AG10803 (cell line): ENCODE measurements around the gene NCKAP5.
A peak's percentile ranks its signal among the peaks of the same experiment; 100 is the strongest.

Experiments used
- DNase-seq: peaks from one replicate; pipeline ENCODE4 v3.0.0; 2010; ENCODE audit warnings: low read depth
- H3K4me3 ChIP-seq: 2 replicates; pipeline ENCODE4 v1.5.1; 2011; ENCODE audit warnings: mild to moderate bottlenecking, low read length, control low read depth
- CTCF ChIP-seq: conservative IDR thresholded peaks from 2 replicates; pipeline ENCODE4 v1.5.1; 2011; ENCODE audit warnings: mild to moderate bottlenecking, low read length, control low read depth, inconsistent platforms

Gene NCKAP5

GRCh38 chr2:133420788-133421187 is 147.5 kb downstream of the NCKAP5 start:
- DNase-seq = no peak
- no peak overlapping the region for H3K4me3 ChIP-seq
- no peak for TF ChIP-seq CTCF

- TF ChIP-seq CTCF = no peak
- DNase-seq = no peak
These were observed 149.6 kb downstream of the NCKAP5 start for GRCh38 chr2:133418671-133419070.

GRCh38 chr2:133418021-133418420 is 150.2 kb downstream of the NCKAP5 start:
- H3K4me3 ChIP-seq = no peak overlapping the region
- DNase-seq = no peak
- no peak for TF ChIP-seq CTCF

More at GRCh38 chr2:133418671-133419070, 149.6 kb downstream of the NCKAP5 start:
- H3K4me3 ChIP-seq = no peak overlapping the region

- no peak for DNase-seq
- no peak for TF ChIP-seq CTCF
- no peak overlapping the region for H3K4me3 ChIP-seq
These were observed 150.8 kb downstream of the NCKAP5 start for GRCh38 chr2:133417415-133417814.

GRCh38 chr2:133416736-133417135 is 151.5 kb downstream of the NCKAP5 start:
- DNase-seq = peak; percentile 23
- H3K4me3 ChIP-seq = no peak overlapping the region
- TF ChIP-seq CTCF = no peak

- no peak for TF ChIP-seq CTCF
- DNase-seq = no peak
- no peak overlapping the region for H3K4me3 ChIP-seq
These were observed 152.1 kb downstream of the NCKAP5 start for GRCh38 chr2:133416146-133416545.

- peak; percentile 43 for DNase-seq
- H3K4me3 ChIP-seq = no peak overlapping the region
- TF ChIP-seq CTCF = no peak
These were observed 152.9 kb downstream of the NCKAP5 start for GRCh38 chr2:133415210-133415876.
